H1 (cell line): Measurements from ENCODE around the gene ZNF777. TPM values are rescaled to one million over a fixed set of nuclear protein-coding genes. Genes with fewer than 3 reads are reported as not detected.

ENCODE experiments used
- CBX5 ChIP-seq: fragments of 300-800, 300-1000 bp; sonication (generic); IDR thresholded peaks from 2 replicates; pipeline ENCODE4 v1.7.1; 2016; ENCODE audit warnings: antibody characterized with exemption, low read length, low read depth
- GABPA ChIP-seq: IDR thresholded peaks from 2 replicates; pipeline ENCODE4 v1.6.1; 2011; ENCODE audit warnings: mild to moderate bottlenecking, low read length, moderate library complexity, borderline replicate concordance; ENCODE audit not compliant: insufficient read depth
- RFX5 ChIP-seq: IDR thresholded peaks from 2 replicates; pipeline ENCODE4 v1.6.1; 2011; ENCODE audit warnings: low read depth, low read length, improper control_type of control experiment, borderline replicate concordance
- SIRT6 ChIP-seq: IDR thresholded peaks from one replicate; pipeline ENCODE4 v1.7.1; 2012; ENCODE audit warnings: low read length, inconsistent platforms
- SP2 ChIP-seq: IDR thresholded peaks from 2 replicates; pipeline ENCODE4 v1.6.1; 2012; ENCODE audit warnings: mild to moderate bottlenecking, low read length, inconsistent platforms
- TEAD4 ChIP-seq: IDR thresholded peaks from 2 replicates; pipeline ENCODE4 v1.6.1; 2012; ENCODE audit warnings: low read depth, low read length, inconsistent platforms, mixed read lengths
- polyA plus RNA-seq, 7 experiments: library from polyadenylated mRNA; depleted of rRNA in 3 of 7; stranded (reverse) in 5 of 7; unstranded in 2 of 7; fragments of >200 nt in 5 of 7; fragments of 200-250 nt in 2 of 7; gene quantifications; 1 replicate in 5 of 7; 2 replicates in 1 of 7; 4 replicates in 1 of 7; pipeline versions ENCODE4 v1.2.1 to v1.2.3, GENCODE V29; 2011 to 2013; ENCODE audit warnings: missing spikeins in 2 of 7, mixed read lengths in 2 of 7
- total RNA-seq: library from RNA; stranded (reverse); fragmentation: NEBNext Ultra II Directional; extraction: Animal tissue kit (Norgen Biotek cat#: 25700); gene quantifications from 2 replicates; pipeline ENCODE4 v1.2.1, GENCODE V29; 2021
- TF ChIP-seq, protein P1 (sequence below): IDR thresholded peaks from 2 replicates; pipeline ENCODE4 v1.6.1; 2012; ENCODE audit warnings: inconsistent platforms

ZNF777 gene
- total and polyA plus RNA-seq, 2 of the 8 experiments (the other 6 are each of a cell fraction or from before 2014, with no cell fraction given) = 8.0 to 10.1 TPM

DNA sequence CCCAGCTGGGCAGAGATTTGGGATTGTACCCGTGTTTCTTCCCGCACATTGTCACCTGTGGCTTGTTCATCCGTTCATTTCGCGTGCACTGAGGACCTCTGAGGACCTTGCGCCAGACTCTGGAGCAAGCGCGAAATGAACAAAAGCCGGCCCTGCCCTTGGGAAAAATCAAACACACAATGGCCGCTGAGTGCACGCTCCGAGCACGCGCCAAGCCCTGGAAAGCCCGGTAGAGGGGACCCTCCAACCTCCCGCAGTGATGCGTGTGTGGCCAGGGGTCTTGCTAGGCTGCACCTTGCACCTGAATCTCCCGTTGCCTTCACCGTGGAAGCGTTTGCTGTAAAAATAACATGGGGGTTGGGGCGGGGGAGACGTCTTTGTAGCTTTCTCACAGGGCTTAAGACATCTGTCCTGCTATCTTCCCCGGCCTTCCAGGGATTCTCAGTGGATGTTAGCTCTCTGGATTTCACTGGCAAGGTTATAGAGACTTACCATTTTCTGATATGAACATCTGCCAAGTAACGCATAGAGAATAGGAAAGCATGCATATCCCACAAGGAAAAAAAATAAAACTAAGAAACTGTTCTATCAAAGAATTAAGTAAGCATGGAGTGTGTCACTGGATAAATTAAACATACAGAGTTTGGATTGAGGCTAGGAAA is 37.3 kb downstream of the ZNF777 start (continued):
- no peak for TF ChIP-seq RFX5
- no peak for TF ChIP-seq SIRT6
- no peak for TF ChIP-seq GABPA
- TF ChIP-seq TEAD4 = no peak
- TF ChIP-seq, protein P1, sequence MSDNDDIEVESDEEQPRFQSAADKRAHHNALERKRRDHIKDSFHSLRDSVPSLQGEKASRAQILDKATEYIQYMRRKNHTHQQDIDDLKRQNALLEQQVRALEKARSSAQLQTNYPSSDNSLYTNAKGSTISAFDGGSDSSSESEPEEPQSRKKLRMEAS = 0 out of 2 replicates have a peak, but pooled peaks have one; percentile 36
- TF ChIP-seq SP2 = no peak
- no peak for TF ChIP-seq CBX5
- TF ChIP-seq, all 59 proteins: peak for 3
